NCI-H1436 treated with DMSO at 0.1 percent for 48 hours (cell line): Measurements from ENCODE around the gene LYST.
"Not testable (repeated sequence)": the region's sequence is repeated elsewhere in the genome, so short reads cannot be mapped to it uniquely, and the experiment has no call there.

ENCODE experiments used
- DNase-seq: peaks from one replicate; lab custom pipeline; 2025; lab: John Stamatoyannopoulos, UW

The LYST gene

DNA sequence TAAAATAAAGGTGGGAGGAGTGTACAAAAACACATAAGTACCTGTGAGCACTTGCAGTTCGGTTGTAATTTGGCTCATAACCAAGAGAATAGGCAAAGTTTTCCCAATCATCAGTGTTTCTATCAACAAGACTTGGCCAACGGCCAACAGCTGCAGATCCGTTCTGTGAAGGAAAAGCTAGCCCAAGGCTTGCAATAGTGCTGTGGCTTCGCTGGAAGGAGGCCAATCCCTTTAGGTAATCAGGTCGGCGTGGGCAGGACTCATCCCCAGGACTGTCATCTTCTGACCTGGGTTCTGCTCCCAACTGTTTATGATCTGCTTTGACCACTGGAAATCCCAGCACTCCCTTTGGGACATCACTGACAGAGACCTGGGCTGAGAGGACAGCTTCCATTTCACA, 107.8 kb downstream of the LYST start:
- no peak for DNase-seq

DNA sequence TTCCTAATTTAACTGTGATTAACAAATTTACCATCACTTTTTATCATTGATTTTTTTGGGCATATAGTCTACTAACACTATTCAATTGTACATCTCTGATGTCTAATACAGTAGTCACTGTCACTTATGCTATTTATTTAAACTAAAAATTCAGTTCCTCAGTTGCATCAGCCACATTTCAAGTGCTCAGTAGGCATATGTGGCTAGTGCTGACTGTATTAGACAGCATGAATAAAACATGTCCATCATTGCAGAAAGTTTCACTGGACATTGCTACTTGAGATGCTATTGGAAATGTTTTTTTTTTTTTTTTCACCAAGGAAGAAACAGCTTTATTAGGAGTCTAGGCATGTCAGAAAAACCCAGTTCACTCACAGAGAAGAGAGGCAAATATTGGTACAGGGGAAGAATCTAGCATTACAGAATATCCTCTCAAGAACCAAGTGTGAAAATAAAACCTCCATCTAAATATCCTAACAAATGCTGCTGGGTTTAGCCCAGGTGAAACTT, 109.1 kb downstream of the LYST start:
- no peak for DNase-seq

DNA sequence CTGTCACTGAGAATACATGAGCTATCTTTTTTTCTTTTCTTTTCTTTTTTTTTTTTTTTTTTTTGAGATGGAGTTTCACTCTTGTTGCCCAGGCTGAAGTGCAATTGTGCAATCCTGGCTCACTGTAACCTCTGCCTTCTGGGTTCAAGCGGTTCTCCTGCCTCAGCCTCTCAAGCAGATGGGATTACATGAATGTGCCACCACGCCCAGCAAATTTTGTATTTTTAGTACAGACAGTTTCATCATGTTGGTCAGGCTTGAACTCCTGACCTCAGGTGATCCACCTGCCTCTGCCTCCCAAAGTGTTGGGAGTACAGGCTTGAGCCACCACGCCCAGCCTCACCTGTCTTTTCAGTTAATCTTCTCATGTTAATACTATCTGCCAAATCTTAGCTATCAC, 112.5 kb downstream of the LYST start:
- not testable (repeated sequence) for DNase-seq

DNA sequence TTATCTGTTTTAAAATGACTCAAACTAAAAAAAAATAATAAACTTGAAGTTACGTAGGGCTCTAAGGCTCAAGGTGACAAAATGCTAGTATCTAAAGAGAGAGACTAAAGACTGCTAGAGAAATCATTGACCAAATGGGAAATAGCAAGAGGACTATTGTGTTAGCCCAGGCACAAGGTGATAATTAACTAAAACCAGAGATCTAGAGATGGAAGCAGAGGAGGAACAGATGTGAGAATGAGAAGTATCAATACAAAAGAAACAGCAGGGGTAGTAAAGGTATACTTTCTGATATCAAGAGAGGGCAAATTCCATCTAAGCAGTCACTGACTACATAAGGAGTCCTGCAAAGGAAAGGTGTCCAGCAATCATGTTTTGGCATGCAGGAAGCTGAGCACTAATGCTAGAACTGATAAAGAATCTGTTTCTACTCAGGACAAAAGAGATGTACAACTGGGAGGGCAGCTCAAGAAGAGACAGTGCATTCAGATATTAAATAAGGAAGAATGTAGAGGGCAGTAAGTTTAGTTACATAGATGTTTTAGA, 116.9 kb downstream of the LYST start:
- no peak for DNase-seq

DNA sequence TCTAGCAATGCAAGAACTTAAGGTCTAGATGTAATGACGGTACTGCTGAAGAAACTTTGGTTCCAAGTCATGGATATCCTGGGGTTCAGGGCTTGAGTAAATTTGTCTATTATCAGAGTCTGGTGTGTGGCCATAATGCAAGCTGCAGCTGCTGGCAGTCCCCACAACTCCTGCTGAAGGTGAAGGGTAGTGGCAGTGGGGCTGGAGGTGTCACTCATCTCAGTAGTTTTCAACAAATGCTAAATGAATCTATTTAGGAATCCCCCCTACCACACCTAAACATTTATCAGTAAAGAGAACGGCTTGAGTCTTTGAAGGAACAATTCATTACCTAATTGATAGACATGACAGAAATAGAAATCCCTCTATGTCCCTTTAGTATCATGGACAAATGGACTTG, 118.0 kb downstream of the LYST start:
- no peak for DNase-seq

DNA sequence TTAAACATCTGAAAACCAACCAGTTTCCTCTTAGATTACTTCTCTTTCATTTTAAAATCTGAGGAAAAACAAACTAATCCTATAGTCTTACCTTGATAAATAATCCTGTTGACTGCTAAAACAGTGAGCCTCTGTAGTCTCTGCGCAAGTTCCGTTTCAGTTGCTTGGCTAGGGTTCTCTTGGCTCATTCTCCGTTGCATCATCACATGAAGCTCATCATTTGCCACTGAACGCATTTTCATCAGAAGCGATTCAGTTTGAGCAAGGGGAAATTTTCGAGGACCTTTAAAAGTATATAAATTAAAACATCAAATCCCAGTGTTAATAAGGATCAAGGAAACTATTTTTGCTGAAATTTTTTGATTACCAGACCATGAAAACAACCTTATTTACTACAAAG, 120.5 kb downstream of the LYST start:
- no peak for DNase-seq

DNA sequence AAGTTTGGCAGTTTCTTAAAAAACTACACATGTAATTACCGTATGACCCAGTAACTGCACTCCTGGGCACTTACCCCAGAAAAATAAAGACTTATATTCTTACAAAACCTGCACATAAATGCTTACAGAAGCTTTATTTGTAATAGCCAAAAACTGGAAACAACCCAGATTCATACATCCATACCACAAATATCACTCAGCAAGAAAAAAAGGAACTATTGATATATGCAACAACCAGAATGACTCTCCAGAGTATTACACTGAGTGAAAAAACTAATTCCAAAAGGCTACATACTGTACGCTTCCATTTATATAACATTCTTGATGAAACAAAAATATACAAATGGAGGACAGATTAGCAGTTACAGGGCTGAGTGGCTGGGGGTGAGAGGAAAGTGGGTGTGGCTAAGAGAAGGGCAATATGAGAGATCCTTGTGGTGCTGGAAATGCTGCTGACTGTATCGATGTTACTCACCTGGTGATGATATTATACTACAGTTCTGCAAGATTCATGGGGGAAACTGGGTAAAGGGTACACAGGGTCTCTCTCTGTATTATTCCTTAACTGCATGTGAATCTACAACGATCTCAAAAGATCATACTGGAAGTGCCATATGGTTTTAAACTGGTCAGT, 121.1 kb downstream of the LYST start:
- DNase-seq: no peak

DNA sequence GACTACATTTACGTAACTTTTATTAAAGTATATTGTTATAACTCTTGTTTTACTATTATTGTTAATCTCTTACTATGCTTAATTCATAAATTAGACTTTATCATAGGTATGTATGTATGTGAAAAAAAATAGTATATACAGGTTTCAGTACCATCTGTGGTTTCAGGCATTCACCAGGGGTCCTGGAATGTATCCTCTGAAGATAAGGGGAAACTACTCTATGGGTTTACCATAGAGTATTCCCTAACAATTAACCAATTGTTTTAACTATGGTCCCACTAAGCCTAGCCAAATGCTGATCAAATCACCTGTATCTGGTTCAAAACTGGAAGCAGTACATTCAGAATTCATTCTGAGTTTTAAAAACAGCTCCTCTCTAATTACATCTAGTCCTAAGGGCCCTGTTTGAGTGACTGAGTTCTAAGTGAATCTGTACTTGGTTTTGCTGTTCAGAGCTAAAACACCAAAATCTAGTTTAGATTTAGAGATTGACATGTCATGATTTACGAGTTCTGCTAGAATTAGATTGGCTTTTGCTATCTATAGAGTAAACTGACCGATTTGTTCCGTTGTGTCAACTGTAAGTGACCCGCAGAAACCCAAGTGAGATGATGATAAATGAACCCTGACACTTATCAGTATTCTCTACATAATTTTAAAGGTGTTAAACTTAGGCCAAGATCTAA, 123.6 kb downstream of the LYST start:
- DNase-seq: no peak

DNA sequence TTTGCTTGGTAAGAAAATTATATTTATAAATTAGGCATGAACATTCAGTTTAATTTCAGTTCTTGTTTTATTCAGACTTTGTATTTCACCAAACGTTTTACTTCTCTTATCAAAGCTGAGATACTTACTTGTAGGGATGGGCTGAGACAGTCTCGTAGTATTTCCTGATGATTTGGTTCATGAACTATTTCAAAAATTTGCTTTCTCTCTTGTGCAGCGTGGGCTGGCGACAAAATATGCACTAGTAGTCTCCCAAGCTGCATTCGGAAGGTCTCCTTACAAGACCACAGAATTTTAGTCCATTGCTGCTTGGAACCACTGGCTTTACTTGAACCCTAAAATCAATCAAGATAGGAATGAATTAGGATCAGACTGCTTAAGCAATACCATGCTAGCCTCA, 125.4 kb downstream of the LYST start:
- DNase-seq: no peak

DNA sequence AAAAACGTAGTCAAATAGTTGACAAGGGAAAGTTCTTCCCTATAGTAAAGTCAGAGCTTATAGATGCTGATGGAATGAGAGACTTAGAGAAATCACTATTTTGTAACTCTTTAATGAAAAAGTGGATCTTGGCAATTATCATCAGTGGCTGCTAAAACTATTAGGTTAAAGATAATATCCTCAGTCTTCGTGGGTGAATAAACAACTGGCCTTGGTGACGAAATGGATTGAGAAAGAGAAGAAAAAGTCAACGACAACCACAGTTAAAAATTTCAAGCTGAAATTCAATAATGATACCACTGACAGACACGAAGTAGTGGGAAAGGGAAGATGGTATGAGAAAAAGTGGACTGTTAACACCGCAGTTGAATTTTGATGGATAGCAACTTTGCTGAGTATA, 127.1 kb downstream of the LYST start:
- no peak for DNase-seq

DNA sequence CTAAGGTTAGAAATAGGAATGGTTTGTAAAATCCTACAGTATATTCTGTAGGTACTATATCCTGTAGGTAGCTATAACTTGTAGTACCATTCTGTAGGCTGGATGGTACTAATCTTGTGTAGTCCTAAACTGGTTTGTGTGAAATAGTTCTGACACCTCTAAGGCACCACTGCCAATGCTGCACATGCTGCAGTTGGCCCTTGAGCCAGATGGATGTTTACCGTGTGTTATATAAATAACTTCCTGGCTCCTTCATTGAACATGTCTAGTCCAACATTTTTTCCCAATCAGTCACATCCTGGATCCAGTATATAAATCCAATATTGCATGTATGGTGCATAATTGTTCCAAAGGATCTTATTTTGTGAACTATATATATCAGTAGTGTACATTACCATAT, 127.6 kb downstream of the LYST start:
- no peak for DNase-seq

DNA sequence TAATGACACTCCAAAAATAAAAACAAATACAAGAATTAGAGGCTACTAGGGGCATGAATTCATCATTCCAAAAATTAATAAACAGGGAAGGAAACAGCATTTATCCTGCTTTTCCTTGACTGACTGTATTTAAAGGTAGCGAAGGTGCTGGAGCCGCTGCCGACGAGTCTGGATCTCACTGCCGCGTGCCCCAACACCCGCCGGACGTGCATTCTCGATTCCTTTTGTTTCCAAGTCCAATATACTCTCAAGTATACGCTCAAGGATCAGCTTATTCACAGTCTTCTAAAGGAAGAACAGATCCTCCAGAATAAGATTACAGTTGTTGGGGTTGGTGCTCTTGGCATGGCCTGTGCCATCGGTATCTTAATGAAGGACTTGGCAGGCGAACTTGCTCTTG, 129.0 kb downstream of the LYST start:
- no peak for DNase-seq

DNA sequence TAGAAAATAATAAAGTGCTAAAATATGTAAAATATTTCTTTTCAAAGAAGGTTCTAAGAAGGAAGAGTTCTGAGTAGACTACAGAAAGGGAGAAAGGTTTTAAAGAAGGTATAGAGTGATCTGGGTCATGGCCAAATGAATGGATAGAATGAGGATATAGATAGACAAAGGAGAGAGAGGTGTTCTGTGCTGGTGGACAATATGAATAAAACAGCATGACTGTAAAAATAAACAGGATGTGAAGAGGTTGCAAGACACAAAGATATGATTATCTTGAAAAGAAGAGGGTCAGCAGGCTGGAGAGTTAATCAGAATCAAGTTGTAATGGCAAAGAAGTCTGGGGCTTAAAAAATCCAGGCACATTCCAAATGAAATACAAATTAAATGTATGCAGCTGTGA, 130.4 kb downstream of the LYST start:
- DNase-seq: no peak

DNA sequence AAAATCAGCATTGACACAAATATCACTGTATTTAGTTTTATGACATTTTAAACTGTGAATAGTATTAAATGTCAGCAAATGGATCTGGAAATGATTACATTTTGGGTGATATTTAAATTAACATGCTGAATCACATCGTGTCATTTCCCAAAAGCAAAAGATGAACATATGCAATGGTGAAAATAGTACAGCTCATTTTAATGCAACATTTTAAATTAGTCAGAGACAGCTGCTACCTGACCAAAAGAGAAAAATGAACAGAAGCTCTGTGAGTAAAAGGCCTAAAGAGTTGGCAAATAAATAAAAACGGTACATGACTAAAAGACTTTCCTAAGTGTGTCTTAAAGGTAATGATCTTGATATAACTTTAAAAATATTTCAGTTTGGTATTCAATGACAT, 131.1 kb downstream of the LYST start:
- DNase-seq: no peak

DNA sequence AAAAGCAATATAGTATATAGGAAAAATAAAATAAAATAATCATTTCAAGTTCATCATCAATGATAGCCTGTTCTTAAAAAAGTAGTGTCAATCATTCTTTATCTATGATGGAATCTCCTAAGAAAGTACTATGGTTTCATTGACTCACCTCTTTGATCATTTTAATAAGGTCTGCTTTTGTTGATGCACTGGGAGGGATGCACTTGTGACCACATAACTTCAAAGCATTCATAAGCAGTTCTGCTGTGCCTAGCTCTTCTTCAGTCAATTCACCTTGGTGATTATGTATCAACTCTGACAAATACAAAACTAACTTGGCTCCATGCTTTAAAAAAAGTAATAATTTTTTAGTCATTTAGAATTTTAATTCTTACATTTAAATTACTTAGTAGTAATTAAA, 132.4 kb downstream of the LYST start:
- DNase-seq: no peak

DNA sequence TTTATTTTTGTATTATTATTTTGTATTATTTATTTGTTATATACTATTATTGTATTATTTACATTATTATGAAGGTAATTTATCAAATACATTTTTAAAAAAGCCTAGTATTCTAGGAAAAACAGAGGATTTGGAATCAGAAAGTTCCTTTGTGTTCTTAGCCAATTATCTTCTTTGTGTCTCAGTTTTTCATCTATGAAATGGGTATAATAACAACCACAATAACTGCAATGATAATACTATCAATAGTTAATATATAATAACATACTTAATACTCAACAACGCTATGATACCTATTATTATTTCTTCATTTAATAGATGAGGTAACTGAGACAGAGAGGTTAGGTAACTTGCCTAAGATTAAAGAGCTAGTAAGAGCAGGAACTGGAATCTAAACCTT, 136.7 kb downstream of the LYST start:
- no peak for DNase-seq

DNA sequence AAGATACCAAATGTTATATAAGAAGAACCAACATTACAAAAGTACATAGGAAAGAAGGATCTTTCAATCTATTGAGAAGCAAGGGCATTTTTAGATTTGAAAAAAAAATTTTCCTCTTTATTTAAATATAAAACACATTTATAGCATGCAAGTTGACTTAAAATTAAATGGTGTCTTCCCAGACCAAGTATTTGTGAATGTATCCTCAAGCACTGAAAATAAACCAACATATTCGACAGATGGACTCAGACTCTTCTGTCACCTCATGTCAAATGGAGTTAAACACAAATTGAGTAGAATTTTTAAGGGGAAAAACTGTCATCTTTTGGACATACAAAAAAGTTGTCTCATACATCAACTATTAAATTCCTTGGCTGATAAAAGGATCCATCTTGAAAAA, 140.1 kb downstream of the LYST start:
- no peak for DNase-seq

DNA sequence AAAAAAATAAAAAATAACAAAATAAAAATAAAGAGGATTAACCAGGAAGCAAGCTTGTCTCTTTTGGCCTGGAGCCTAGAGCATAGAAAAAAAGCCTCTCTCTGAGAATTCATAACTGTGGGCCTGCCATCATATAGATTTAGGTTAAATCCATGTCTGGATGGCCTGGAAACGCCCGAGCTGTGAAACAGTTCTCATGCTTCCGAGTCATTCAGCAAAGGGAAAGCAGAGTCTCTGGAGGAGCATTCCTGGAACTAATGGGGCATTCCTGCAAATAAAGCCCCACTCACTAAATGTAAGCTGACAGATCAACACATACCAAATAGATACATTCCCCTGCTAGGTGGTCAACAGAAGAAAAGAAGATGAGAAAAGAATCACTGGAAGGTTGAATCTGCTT, 141.3 kb downstream of the LYST start:
- no peak for DNase-seq

DNA sequence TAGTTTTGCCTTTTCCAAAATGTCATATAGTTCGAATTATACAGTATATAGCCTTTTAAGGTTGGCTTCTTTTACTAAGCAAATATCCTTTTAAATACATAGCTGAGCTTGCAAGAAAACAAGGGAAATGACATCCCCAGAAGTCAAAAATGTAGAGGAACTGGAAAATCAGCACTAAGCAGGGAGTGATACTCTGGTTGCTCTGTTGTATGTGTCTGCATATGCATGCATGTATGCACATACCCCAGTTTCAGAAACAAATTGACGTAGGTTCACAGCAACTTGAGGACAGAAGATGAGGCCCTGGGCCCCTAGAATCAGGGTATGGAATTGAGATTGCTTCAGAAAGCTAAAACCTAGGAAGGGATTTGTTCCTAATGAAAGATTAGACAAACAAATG, 142.0 kb downstream of the LYST start:
- no peak for DNase-seq

DNA sequence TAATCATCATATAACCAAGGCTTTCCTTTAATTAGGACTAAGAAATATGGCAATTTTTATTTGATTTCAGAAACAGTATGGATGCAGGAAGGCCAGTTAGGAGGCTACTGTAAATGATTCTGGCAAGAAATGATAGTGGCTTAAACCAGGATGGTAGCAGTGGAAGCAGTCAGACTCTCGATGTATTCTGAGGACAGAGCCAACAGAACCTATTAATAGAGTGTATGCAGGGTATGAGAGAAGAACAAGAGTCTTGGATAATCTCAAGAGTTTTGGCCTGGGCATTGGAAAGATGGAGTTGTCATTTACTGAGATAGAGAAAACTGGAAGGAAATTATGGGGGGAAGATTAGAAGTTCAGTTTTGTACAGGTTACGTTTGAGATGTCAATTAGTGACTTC, 143.8 kb downstream of the LYST start:
- no peak for DNase-seq

DNA sequence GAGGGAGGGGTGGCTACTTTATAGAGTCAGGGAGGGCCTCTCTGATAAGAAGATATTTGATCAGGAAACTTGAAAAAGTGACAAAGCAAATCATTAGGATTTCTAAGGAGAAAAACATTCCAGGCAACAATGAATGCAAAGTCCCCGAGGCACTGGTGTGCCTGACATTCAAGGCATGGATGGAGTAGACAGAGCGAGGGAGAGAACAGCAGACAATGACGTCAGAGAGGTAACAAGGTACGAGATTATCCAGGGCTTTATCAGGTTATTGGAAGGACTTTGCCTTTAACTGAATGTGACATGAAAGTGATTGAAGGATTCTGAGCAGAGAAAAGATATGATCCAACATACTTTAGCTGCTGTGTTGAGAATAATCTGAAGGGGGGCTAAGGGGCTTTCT, 144.7 kb downstream of the LYST start:
- no peak for DNase-seq

DNA sequence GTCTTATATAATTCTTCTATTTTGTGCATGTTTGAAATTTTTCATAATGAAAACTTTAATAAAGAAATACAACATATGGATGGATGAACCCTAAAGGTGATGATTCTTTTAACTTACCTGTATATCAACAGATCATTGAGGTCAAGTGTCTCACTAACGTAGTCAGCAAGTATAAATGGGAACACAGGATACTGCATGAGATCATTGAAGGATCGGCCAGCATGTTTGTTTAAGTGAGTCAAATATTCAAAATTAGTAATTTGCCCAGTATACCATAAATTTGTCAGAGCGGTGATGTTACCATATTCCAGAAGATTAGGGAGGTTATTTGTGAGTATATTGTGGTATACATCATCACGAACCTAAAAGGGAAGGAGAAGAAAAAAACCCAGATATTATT, 146.2 kb downstream of the LYST start:
- no peak for DNase-seq

DNA sequence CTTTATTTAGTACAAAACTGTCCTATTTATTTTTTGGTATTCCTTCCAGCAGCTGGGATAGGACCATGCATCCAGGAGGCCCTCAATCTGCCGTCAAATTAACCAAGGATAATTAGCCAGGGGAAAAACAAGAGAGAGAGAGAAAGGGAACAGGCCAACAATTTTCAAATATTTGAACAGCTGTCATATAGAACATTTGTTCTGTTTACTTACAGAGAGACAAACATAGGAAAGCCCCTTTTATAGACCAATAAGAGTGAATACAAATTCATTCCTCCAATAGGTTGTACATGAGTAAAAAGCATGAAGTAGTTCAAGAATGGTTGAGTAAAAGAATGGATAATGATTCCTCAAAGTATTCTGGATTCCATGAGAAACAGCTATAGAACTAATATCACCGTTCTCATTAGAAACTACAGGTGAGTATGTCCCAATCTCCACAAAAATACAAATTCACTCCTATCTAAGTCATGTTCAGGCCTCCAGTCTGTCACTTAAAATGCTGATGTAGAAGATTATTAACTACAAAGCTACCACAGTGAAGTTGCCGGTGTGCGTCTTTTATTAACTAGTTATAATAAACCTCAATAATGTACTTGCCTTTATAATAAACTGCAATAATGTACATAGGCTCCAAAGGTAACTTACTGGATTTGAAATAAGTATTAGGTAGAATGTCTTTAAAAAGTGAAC, 152.4 kb downstream of the LYST start:
- DNase-seq: peak; percentile 28
